ENCODE measurements around the gene RARB.
A peak's percentile ranks its signal among the peaks of the same experiment; 100 is the strongest.

RARB gene

GRCh38 chr3:25448750-25449692, 21.0 kb downstream of the RARB start:
- no peak for DNase-seq (ENCODE audit: low spot score)

- DNase-seq (ENCODE audit: low spot score) = no peak
Observed at GRCh38 chr3:25449857-25450256, 21.8 kb downstream of the RARB start.

- DNase-seq (ENCODE audit: low spot score) = no peak
Observed at GRCh38 chr3:25452192-25452591, 24.1 kb downstream of the RARB start.

- no peak for DNase-seq (ENCODE audit: low spot score)
Observed at GRCh38 chr3:25452740-25453139, 24.7 kb downstream of the RARB start.

DNA sequence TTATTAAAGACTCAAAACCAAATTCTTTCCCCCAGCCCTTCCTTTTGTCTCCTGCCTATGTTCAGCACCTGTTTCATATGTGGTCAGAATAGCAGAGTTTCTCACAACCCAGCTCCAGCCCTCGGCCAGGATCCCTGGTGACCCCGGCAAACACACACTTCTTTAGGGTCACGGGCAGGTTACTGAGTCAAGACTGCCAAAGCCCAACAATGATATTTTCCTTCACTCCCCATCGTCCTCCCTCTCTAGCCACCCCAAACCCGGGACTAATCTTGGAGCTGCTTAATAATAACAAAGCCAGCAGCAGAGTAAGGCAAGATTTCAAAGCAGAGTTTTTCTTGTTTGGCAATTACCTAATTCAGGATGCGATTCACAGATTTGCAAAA, 25.5 kb downstream of the RARB start:
- no peak for DNase-seq (ENCODE audit: low spot score)

GRCh38 chr3:25454005-25454927, 26.2 kb downstream of the RARB start:
- no peak for DNase-seq (ENCODE audit: low spot score)

DNA sequence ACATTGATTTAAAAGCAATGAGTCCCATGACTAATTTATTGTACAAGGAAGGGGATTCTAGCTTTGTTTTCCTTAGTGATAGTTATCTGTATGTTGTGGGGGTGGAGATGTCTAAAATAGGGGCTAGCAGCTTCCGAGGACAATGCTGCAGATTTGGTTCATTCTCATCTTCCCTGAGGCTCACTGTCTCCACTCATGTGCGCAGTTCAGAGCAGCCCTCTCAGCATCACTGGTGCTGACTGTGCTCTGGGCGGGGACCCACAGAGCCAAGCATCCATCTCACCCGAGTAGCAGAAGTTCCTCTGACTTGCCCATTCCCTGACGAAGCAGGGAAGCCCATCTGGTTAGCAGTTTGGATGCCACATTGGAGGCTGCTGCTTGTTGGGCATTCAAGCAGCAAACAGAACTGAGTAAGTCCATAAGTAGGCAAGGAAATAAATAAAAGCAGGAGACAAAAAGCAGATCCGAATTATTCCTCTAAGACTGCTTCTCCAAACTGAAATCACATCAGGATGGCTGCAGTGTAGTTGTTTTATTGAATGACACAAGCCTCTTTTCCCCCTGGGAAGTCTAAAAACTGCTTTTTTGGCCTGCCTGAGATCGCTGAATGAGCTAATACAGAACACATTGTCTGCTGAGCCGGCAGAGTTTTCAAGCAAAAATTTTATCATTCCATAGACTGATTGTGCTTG, 27.5 kb downstream of the RARB start:
- DNase-seq (ENCODE audit: low spot score) = no peak

- no peak for DNase-seq (ENCODE audit: low spot score)
Observed at GRCh38 chr3:25456723-25457670, 28.9 kb downstream of the RARB start.

GRCh38 chr3:25457671-25458419, 29.8 kb downstream of the RARB start:
- no peak for DNase-seq (ENCODE audit: low spot score)

DNA sequence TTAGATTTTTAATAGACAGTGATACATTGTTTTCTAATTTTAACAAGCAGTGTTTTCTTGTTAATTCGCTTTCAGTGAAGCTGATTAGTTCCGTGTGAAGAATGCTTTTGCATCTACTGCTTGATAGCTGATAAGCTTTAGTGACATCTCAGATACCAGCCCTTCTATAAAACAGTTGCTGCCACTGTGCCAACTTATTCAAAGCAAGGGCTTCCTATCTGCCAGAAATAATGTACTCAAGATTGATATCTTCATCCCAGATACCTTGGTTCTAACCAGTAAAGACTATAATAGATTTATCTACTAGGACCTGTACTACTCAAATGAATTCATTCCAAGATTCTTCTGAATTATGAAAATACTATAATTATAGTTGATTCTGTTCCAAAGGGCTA, 30.4 kb downstream of the RARB start:
- DNase-seq (ENCODE audit: low spot score) = no peak

DNA sequence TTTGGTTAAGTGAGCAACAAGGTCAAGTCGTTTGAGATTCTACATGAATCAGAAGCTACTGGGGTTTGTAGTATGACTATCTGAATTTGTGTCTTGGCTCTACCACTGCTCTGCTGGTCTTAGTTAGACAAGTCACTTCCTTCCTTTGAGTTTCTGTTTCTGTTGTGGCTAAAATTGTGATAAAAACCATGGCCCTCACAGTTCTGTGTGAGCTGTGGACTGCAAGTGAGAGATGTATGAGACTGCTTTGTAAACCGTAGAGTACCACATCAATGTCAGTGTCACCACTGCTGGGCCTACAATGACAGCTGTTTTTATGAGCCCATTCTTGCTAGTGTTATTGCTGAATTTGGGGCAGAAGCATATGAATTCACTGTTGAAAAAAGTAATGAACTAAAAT, 32.7 kb downstream of the RARB start:
- DNase-seq (ENCODE audit: low spot score) = peak; percentile 10

- no peak for DNase-seq (ENCODE audit: low spot score)
Observed at GRCh38 chr3:25461946-25462345, 33.9 kb downstream of the RARB start.

- DNase-seq (ENCODE audit: low spot score) = no peak
Observed at GRCh38 chr3:25462495-25462894, 34.4 kb downstream of the RARB start.

DNA sequence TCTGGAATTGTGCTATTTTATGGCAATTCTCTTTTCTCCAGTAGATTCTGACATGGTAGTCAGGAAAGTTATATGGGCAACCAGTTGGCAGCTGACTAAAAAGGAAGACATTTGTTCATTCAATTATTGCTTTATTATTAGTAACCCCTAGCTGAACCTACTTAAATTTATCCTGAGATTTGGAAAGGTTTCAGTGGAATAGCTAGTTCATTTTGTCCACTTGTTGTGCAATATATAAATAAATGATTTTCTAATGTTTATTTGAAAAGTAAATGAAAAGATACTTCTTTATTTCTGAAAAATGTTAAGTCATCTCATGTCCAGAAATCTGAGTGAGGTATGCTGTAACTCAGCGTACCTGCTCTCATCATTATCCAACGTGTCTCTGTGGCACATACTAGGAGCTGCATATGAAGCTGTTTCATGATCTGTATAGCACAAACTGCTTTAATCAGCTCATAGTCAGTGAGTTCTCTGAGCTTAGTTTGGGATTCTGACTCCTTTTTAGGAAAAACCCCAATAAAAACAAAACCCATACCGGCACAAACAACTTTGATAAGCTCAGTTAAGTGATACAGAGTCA, 35.9 kb downstream of the RARB start:
- no peak for DNase-seq (ENCODE audit: low spot score)

DNA sequence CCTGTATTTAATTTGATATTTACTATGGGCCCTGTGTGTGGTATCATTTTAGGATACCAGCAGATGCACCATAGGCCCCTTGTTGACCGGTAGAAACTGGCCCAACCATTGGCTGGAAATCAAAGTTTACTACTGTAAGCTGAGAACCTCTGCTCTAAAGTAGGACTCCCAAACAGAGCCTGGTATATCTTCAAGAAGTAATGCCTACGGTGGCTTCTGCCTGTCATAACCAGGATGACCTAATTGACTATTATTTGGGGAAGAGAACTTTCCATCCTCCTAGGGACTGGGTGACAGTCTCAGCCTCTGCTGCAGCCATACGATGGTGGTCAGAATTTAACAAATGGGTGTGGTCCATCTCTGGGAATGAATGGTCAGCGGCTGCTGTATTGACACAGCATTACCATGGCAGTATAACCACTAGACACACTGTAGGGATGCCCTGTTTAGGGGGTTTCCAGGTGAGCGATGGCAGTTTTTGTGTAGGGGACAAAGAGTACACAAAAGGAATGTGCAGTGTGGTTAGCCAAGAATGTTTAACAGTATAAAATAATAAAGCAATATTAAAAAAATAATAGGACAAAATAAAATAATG, 37.3 kb downstream of the RARB start:
- no peak for DNase-seq (ENCODE audit: low spot score)

GRCh38 chr3:25468866-25469319, 40.8 kb downstream of the RARB start:
- no peak for DNase-seq (ENCODE audit: low spot score)

GRCh38 chr3:25469558-25469957, 41.5 kb downstream of the RARB start:
- DNase-seq (ENCODE audit: low spot score) = no peak

DNA sequence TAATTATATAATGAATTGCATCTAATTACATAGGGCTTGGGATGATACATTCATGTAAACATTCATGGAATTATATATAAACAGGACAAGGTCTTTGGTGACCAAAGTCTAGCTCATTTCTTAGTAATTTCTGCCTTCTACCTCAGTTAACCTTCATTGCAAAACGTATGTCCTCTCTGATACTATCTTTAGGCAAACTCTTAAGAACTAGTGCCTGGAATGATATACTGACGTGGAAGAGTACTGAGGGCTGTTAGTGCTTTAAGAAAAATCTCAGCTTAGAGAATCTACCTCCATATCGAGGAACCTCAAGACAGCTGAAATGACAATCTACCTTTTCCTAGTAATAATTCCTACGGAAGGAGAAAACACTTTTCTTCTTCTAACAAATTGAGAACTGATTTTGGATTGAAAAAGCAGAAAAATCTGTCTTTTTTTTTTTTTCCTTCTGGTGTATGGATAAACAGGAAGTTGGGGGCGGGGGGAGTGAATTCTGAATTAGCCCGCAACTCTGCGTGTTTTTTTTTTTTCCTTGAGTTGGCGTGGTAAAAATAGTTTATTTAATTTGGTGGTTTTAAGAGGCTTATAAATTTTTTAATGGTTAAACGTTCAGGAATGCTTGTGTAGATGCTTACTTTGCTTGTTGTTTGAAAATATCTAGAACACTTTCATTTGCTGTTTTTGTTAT, 43.2 kb downstream of the RARB start:
- no peak for DNase-seq (ENCODE audit: low spot score)

- DNase-seq (ENCODE audit: low spot score) = no peak
Observed at GRCh38 chr3:25472153-25472552, 44.1 kb downstream of the RARB start.

All from activated CD4-positive, alpha-beta T cell treated with anti-CD3 and anti-CD28 coated beads, Interleukin-2, Interleukin-4, amounts not matched to agents 100 ng/mL and 50 ng/mL, durations not matched to agents 16 hours and 8 hours (primary cell).